NOMO-1 treated with DMSO at 0.1 percent for 48 hours (cell line): ENCODE data around the gene OPCML.

Source experiments
- DNase-seq: peaks from one replicate; lab custom pipeline; 2025; ENCODE audit not compliant: unreplicated experiment; lab: John Stamatoyannopoulos, UW

The OPCML gene

DNA sequence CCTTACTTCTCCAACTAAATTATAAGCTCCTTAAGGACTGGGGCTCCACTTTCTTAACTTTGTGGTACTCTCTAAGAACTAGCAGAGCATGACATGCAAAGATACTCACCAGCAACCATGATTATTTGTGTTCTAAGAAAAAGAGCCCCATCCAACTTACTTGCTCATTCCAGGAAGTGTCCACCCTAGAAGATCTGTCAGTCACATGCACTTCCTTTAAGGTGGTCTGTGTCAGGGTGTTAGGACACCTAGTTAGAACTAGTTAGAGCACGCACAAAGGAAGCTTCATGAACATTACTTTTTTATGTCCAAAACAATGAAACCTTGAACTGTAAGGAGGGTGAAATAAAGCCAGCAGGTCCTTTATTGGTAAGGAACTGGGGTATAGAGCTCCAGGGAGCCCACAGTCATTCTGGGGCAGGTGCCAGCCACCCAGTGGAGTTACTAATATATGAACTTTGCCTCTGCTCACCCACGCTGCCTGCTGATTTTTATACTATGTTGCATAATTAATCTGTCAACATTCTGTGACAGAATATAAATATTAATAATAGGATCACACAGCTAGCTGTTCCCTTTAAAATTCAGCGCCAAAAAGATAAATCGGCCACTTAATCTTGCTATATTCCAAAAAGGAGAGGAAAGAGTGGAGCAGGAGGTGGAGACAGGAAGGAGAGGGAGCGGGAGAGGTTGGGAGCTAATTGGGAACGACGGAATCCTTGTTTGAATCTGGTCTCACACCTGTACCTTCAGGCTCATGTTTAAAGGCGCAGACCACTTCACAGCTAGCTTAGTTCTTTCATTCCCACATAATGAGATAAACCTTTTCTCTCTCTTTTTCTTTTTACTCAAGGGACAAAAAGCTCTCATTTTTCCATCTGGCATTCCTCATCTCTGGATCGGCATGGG, 755.0 kb downstream of the OPCML start:
- no peak for DNase-seq

DNA sequence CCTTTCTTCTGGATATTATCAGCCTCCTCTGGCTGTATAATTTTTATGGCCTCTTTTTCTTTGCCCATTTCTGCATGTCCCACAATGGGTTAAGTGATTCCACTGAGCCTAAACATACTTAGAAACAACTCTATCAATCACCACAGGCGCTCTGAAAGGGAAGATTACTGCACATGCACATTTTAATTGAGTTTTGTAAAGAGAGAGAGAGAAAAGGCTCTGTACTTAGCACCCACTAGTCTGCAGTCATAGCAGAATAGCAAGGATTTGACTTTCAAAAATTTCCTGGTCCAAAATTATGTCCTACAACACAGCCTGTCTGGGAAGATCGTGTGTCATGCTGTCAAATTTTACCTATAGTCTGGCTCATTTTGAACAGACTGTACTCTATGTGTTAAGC, 758.5 kb downstream of the OPCML start:
- DNase-seq: no peak

DNA sequence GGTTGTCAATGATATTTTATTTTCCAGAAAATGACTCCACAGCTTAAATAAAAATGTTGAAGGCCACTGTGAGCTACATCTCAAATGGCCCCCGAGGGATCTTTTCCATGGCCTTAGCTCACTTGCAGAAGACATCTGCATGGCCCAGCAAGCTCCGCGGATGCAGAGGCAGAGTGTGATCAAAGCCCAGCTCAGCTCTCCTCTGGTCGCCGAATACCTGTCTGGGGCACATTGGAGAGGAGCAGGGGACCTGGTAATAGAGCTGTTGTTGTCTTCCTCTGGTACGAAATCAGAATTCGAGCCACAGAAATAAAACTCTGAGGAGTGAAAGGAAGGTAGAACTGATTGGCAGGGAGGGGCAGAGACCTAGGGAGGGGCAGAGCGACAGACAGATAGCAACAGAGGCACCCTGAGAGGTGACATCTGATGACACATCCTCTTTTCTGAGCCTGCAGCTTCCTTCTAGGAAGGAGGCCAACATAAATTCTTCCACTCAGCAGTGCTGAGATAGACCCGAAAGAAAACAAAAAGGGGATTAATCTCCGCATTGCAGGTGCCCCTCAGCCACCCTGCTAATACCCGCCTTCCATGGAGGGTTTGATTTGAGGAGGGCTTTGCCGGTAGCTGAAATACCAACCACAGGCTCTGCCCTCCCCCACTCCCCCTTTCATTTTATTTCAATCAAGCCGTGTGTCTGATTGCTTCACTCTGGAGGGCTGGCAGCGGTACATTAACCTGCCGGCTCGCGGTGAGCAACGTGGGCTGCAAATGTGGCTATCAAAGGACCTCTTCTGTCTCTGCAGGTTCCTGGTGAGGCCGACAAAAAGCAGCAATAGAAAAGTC, 759.4 kb downstream of the OPCML start:
- no peak for DNase-seq

DNA sequence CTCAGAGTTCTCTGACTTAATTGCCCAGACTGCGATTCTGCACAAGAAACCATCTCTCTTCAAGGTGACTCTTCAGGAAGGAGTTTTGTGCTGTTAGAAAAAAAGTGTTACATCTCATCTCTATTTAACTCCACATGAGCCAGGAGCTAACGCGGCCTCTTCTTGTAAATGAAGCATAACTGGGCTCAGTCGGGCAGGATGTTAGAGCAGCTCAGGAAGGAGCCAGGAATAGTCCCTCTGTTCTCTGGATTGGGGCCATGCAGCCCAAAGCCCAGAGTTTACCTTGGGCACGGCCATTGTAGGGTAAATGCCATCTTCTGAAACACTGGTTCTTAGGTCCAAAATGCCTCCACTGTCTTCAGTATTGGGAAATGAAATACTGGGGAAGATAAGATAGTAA, 760.6 kb downstream of the OPCML start:
- no peak for DNase-seq

DNA sequence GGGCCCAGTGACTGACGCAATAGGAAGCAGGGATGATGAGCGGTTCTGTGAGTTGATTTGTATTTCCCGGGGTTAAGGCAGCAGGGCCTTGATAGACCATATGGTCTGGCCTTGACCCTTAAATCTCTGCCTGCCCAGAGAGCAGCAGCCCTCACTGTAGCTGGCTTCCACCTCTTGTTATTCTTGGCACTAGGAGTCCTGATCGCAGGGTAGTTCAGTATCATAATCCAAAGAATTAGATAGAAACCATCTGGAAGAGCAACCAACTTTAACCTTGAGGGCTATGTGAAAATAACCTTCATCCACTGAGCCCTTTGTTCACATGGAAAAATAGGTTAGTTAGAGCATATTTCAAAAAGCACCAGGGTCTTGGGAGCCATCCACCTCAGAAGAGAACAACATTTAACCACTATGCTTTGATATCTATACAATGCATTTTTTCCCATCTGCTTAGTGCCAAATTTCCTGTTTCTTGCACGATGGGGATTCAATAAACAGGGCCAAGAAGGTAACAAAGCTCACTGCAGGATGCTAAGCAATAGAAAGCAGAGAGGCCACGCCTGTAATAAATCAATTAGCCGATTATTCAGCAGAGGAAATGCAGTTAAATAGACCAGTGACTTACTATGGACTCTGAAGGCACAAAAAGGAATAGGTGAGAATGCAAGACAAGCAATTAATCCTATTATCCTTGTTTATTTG, 761.3 kb downstream of the OPCML start:
- DNase-seq: no peak

DNA sequence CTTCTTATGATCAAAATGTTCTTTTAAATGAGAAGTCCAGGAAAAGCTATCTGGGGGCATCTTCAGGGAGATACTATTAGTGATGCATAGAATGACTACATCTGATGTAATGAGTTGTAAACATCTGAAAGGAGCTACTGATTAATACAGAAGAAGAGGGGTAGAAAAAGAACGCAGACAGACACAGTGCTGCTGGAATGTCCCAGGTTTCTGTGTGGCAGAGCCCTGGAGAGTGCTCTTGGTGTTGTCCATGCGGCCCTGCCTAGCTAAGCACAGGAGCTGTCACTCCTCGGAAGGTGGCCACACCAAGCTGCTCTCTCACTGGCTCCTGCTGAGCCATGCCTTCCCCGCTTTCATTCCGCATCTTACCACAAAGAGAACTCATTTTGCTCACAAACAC, 768.8 kb downstream of the OPCML start:
- DNase-seq: no peak

- DNase-seq: no peak
These were observed 776.4 kb downstream of the OPCML start for GRCh38 chr11:132755934-132756333.

- DNase-seq: no peak
These were observed 780.6 kb downstream of the OPCML start for GRCh38 chr11:132751516-132752250.

GRCh38 chr11:132746305-132746704, 786.0 kb downstream of the OPCML start:
- DNase-seq: no peak

GRCh38 chr11:132745306-132745705, 787.0 kb downstream of the OPCML start:
- DNase-seq: no peak

GRCh38 chr11:132744771-132745170, 787.5 kb downstream of the OPCML start:
- DNase-seq: no peak

GRCh38 chr11:132743601-132744000, 788.7 kb downstream of the OPCML start:
- DNase-seq: no peak

DNA sequence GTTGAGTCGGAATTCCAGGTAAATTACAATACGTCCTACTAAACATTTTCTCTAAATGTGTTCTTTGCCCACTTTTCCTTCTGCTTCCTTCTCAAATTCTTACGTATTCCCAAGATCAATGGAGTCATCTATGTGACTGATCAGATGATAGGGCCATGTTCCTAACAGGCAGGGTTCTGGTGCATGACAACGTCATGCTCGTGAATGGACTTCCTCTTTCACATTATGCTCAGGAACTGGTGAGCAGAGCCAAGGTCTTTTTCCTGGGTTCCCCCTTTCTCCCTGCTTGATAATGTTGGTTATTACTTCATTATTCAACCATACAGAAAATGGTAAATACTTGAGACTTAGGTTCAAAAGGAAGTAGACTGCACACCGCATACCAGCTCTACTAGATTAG, 789.4 kb downstream of the OPCML start:
- no peak for DNase-seq

DNA sequence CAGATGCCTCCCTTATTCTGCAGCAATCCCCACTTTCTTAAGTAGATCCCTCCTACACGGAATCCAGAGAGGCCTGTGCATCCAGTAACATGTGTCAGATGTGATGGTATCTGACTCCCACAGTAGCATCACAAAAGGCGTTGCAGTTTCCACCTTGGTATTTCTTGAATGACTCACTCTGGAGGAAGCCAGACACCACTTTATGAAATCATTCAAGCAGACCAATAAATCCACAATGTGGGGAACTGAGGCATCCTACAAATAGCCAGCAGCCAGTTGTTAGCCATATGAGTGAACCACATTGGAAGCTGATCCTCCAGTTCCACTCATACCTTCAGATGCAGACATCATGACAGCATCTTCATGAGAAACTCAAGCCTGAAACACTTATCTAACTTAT, 798.1 kb downstream of the OPCML start:
- DNase-seq: no peak

- DNase-seq: no peak
These were observed 804.3 kb downstream of the OPCML start for GRCh38 chr11:132728026-132728425.

DNA sequence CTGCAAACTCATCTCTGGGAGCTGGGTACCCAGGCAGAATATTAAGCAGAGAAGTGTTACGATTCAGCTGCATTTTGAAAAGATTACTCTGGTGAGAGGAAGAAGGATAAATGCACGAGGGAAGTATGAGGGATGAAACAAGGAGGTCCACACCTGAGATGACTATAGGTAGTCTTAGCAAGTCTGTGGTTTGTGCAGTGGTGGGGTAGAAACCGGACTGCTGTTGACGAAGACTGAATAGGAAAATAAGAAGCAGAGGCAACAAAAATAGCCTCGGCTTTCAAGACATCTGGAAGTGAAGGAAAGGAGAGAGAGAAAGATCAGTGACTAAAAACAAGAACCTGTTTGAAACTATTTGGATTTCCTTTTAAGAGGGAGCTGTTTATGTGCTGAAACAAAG, 810.8 kb downstream of the OPCML start:
- DNase-seq: no peak

- no peak for DNase-seq
These were observed 812.6 kb downstream of the OPCML start for GRCh38 chr11:132719684-132720083.

- DNase-seq: no peak
These were observed 813.3 kb downstream of the OPCML start for GRCh38 chr11:132718711-132719671.

DNA sequence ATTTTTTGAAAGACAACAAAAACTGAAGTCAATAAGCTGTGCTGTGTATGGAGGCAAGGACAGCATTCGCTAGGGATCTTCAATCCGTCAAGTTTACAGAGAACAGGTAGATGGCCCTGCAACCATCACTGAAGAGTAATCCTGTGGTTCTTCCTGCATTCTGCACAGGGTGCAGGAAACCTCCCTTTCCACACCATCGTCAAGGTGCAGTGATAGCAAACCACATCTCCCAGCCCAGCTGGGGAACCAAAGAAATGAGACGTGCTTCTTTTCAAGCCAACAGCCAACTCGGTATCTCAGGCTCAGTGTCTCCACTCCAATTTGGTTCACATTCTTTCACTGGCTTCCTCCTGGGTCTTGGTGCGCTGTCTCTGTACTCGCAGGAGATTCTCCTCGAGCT, 814.5 kb downstream of the OPCML start:
- DNase-seq: no peak

DNA sequence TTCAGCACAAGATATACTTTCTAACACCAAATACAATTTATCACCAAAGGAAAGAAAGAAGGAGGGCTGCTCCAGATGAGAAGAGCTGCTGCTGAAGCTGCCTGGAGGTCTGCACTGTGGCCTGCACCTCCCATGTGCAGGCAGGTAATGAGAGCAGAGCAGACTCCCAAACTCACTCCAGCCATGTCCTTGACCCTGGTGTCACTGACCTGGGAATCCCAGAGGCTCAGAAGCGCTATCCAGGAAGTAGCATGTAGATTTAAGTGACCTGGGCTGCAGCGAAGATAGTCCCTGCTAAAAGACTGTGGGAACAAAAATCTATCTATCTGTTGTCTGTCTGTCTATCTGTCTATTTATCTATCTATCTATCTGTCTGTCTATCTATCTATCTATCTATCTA, 816.3 kb downstream of the OPCML start:
- DNase-seq: no peak
